CD14-positive monocyte (primary cell): ENCODE measurements around the gene UGT2A1. TPM values are rescaled to one million over a fixed set of nuclear protein-coding genes. Genes with fewer than 3 reads are reported as not detected.

Experiments used
- DNase-seq, 3 donors: peaks; one replicate each; pipeline ENCODE4 v3.0.0-alpha.2; 2011 to 2022
- H2AFZ ChIP-seq: 2 replicates; pipeline ENCODE4 v1.6.0; 2012; ENCODE audit warnings: mild to moderate bottlenecking, low read depth, low read length, inconsistent platforms; ENCODE audit not compliant: insufficient read depth, poor library complexity, severe bottlenecking
- H3K27ac ChIP-seq, 2 donors: 1 replicate in 1 of 2; 2 replicates in 1 of 2; pipeline ENCODE4 v1.5.1; 2012 to 2013; ENCODE audit warnings: low read length in 2 of 2, control low read depth in 1 of 2, inconsistent platforms in 1 of 2, low read depth in 1 of 2, mild to moderate bottlenecking in 1 of 2
- H3K27me3 ChIP-seq, 2 donors: one replicate each; pipeline versions ENCODE4 v1.6.0 to v1.6.1; 2011 to 2013; ENCODE audit warnings: low read length in 2 of 2; ENCODE audit not compliant: control insufficient read depth in 2 of 2, insufficient read depth in 2 of 2
- H3K36me3 ChIP-seq, 2 donors: replicated peaks in 1 of 2; 1 replicate in 1 of 2; 2 replicates in 1 of 2; pipeline versions ENCODE4 v1.5.1 to v1.6.1; 2012 to 2013; ENCODE audit warnings: low read length in 2 of 2, control low read depth in 1 of 2, inconsistent platforms in 1 of 2, mild to moderate bottlenecking in 1 of 2; ENCODE audit not compliant: insufficient read depth in 2 of 2, control insufficient read depth in 1 of 2
- H3K4me1 ChIP-seq, 2 donors: 1 replicate in 1 of 2; 2 replicates in 1 of 2; pipeline versions ENCODE4 v1.5.1 to v1.6.1; 2012 to 2013; ENCODE audit warnings: low read length in 2 of 2, control low read depth in 1 of 2, inconsistent platforms in 1 of 2, mild to moderate bottlenecking in 1 of 2, moderate library complexity in 1 of 2; ENCODE audit not compliant: insufficient read depth in 2 of 2, control insufficient read depth in 1 of 2
- H3K4me2 ChIP-seq: replicated peaks from 2 replicates; pipeline ENCODE3; 2012; ENCODE audit warnings: low read length, moderate library complexity, mild to moderate bottlenecking; ENCODE audit not compliant: poor library complexity, severe bottlenecking; ENCODE audit errors: extremely low read depth
- H3K4me3 ChIP-seq, 3 experiments: fragments of 200-600 bp in 1 of 3; sonication (generic) in 1 of 3; replicated peaks in 1 of 3; 1 replicate in 2 of 3; 2 replicates in 1 of 3; pipeline ENCODE4 v1.5.1; 2011 to 2013; ENCODE audit warnings: low read length in 3 of 3, mild to moderate bottlenecking in 3 of 3, control low read depth in 2 of 3, low read depth in 2 of 3, inconsistent platforms in 1 of 3, moderate library complexity in 1 of 3
- H3K79me2 ChIP-seq: 2 replicates; pipeline ENCODE4 v1.6.0; 2012; ENCODE audit warnings: mild to moderate bottlenecking, control low read depth, inconsistent platforms, low read length, moderate library complexity; ENCODE audit not compliant: insufficient read depth
- H3K9ac ChIP-seq: 2 replicates; pipeline ENCODE4 v1.6.0; 2017; ENCODE audit warnings: low read length, mild to moderate bottlenecking; ENCODE audit not compliant: insufficient read depth, poor library complexity, severe bottlenecking
- H3K9me3 ChIP-seq, 2 donors: replicated peaks in 1 of 2; 1 replicate in 1 of 2; 2 replicates in 1 of 2; pipeline versions ENCODE4 v1.5.1 to v1.6.1; 2012 to 2013; ENCODE audit warnings: low read length in 2 of 2, control low read depth in 1 of 2; ENCODE audit not compliant: control insufficient read depth in 1 of 2, insufficient read depth in 1 of 2
- H4K20me1 ChIP-seq: 2 replicates; pipeline ENCODE4 v1.6.0; 2012; ENCODE audit warnings: mild to moderate bottlenecking, low read length, control low read depth, moderate library complexity; ENCODE audit not compliant: insufficient read depth
- H3K27ac Mint-ChIP-seq, 7 donors: one replicate each; pipeline ENCODE4 v1.8.0; 2020; ENCODE audit warnings: mild to moderate bottlenecking in 7 of 7, mixed read lengths in 7 of 7, moderate library complexity in 6 of 7, inconsistent platforms in 2 of 7
- H3K27me3 Mint-ChIP-seq, 3 donors: one replicate each; pipeline ENCODE4 v1.8.0; 2021 to 2022; ENCODE audit warnings: low read depth in 3 of 3, mild to moderate bottlenecking in 3 of 3, mixed read lengths in 3 of 3, moderate library complexity in 3 of 3, inconsistent platforms in 1 of 3
- H3K36me3 Mint-ChIP-seq, 2 donors: one replicate each; pipeline ENCODE4 v1.8.0; 2020; ENCODE audit warnings: mixed read lengths in 2 of 2, inconsistent platforms in 1 of 2, mild to moderate bottlenecking in 1 of 2
- H3K4me1 Mint-ChIP-seq: one replicate; pipeline ENCODE4 v1.8.0; 2020; ENCODE audit warnings: mild to moderate bottlenecking, mixed read lengths
- H3K4me3 Mint-ChIP-seq, 2 donors: one replicate each; pipeline ENCODE4 v1.8.0; 2020; ENCODE audit warnings: mild to moderate bottlenecking in 2 of 2, mixed read lengths in 2 of 2, moderate library complexity in 1 of 2
- H3K9me3 Mint-ChIP-seq, 7 donors: one replicate each; pipeline ENCODE4 v1.8.0; 2020 to 2022; ENCODE audit warnings: mixed read lengths in 7 of 7, mild to moderate bottlenecking in 6 of 7, moderate library complexity in 6 of 7, inconsistent platforms in 2 of 7
- WGBS: methylation state at CpG from one replicate; pipeline ENCODE4 v1.1.5; 2013; ENCODE audit warnings: missing lambda C conversion rate; ENCODE audit not compliant: insufficient coverage; 5-methylcytosine and 5-hydroxymethylcytosine counted together
- intact Hi-C, 2 donors: fragments of 100-400 bp; cut with micrococcal nuclease; formaldehyde crosslinking; loops; one replicate each; pipeline versions ENCODE4 v1.15.0 to v1.15.1; 2023
- polyA plus RNA-seq, 3 donors: library from polyadenylated mRNA; depleted of rRNA in 1 of 3; unstranded in 2 of 3; stranded (reverse) in 1 of 3; fragments of 300-500 nt in 2 of 3; fragments of >200 nt in 1 of 3; fragmentation: Illumina TruSeq in 2 of 3; gene quantifications; 1 replicate in 2 of 3; 2 replicates in 1 of 3; pipeline ENCODE4 v1.2.3, GENCODE V29; 2012 to 2021
- TF ChIP-seq, protein P1 (sequence below): fragments of 200-600 bp; IDR thresholded peaks from one replicate; pipeline ENCODE4 v1.8.0; 2022; ENCODE audit warnings: antibody characterized with exemption, mild to moderate bottlenecking

Gene UGT2A1
- polyA plus RNA-seq, 3 donors: not detected

DNA sequence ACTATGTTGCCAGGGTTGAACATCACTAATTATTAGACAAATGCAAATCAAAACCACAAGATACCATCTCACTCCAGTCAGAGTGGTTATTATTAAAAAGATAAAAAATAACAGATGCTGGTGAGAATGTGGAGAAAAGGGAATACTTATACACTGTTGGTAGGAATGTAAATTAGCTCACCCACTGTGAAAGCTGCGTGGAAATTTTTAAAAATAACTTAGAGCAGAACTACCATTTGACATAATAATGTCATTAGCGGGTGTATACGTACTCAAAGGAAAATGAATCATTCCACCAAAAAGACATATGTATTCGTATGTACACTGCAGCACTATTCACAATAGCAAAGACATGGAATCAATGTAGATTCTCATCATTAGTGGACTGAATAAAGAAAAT, 48.6 kb upstream of the UGT2A1 start:
- intact Hi-C loops: no loop called here
- H3K27me3 Mint-ChIP-seq: no peaks in the 10 kb centered on the region
- Histone ChIP-seq H3K4me3 (no peak overlapping the region), H3K4me2 (no peak overlapping the region), H2AFZ (no peak overlapping the region), H4K20me1 (no peaks in the 10 kb centered on the region), H3K79me2 (no peaks in the 10 kb centered on the region), H3K9me3 (peaks cover 0 to 3% of the 10 kb centered on the region in 2 donors), H3K27me3 (no peaks in the 10 kb centered on the region), H3K36me3 (no peaks in the 10 kb centered on the region), H3K4me1 (no peaks in the 10 kb centered on the region), H3K27ac (no peak overlapping the region), H3K9ac (no peak overlapping the region)
- no CpG with 5 or more reads among the region's 4 CpGs for WGBS
- peaks cover 6% of the 10 kb centered on the region for H3K4me1 Mint-ChIP-seq
- no peak overlapping the region for H3K4me3 Mint-ChIP-seq
- peaks cover 0 to 2% of the 10 kb centered on the region in 2 donors for H3K36me3 Mint-ChIP-seq
- TF ChIP-seq, protein P1, sequence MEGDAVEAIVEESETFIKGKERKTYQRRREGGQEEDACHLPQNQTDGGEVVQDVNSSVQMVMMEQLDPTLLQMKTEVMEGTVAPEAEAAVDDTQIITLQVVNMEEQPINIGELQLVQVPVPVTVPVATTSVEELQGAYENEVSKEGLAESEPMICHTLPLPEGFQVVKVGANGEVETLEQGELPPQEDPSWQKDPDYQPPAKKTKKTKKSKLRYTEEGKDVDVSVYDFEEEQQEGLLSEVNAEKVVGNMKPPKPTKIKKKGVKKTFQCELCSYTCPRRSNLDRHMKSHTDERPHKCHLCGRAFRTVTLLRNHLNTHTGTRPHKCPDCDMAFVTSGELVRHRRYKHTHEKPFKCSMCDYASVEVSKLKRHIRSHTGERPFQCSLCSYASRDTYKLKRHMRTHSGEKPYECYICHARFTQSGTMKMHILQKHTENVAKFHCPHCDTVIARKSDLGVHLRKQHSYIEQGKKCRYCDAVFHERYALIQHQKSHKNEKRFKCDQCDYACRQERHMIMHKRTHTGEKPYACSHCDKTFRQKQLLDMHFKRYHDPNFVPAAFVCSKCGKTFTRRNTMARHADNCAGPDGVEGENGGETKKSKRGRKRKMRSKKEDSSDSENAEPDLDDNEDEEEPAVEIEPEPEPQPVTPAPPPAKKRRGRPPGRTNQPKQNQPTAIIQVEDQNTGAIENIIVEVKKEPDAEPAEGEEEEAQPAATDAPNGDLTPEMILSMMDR: no peak
- no peak overlapping the region for H3K27ac Mint-ChIP-seq
- DNase-seq: no peak
- H3K9me3 Mint-ChIP-seq: peaks cover 6 to 20% (median 13%) of the 10 kb centered on the region in 7 donors

DNA sequence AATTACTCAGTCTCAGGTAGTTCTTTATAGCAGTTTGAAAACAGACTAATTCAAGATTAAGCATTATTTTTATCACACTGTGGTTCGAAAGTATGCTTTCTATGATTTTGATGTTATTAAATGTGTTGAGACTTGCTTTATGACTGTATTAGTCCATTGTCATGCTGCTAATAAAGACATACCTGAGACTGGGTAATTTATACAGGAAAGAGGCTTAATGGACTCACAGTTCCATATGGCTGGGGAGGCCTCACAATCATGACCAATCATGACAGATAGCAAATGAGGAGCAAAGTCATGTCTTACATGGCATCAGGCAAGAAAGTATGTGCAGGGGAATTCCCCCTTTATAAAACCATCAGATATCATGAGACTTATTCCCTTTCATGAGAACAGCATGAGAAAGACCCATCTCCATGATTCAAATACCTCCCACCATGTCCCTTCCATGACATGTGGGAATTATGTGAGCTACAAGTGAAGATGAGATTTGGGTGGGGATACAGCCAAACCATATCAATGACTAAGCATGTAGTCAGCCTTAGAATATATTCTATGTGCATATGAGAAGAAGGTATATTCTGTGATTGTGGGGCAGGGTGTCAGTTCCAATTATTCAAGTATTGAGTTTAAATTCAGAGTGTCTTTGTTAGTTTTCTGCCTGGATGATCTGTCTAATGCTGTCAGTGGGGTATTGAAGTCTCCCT, 44.6 kb upstream of the UGT2A1 start:
- Mint-ChIP-seq H3K4me1 (peaks cover under 1% of the 10 kb centered on the region), H3K27me3 (no peaks in the 10 kb centered on the region), H3K9me3 (peaks cover 6 to 25% (median 19%) of the 10 kb centered on the region in 7 donors), H3K27ac (no peak overlapping the region), H3K36me3 (peaks cover 0 to 5% of the 10 kb centered on the region in 2 donors), H3K4me3 (no peak overlapping the region)
- WGBS: no CpG with 5 or more reads among the region's 1 CpG
- Histone ChIP-seq H4K20me1 (no peaks in the 10 kb centered on the region), H3K27me3 (no peaks in the 10 kb centered on the region), H3K4me3 (no peak overlapping the region), H3K36me3 (no peaks in the 10 kb centered on the region), H3K9ac (no peak overlapping the region), H2AFZ (no peak overlapping the region), H3K9me3 (peaks cover 0 to 3% of the 10 kb centered on the region in 2 donors), H3K4me2 (no peak overlapping the region), H3K79me2 (no peaks in the 10 kb centered on the region), H3K27ac (no peak overlapping the region), H3K4me1 (no peaks in the 10 kb centered on the region)
- DNase-seq: no peak
- intact Hi-C loops: no loop called here
- TF ChIP-seq, protein P1: no peak
